ENCODE measurements around the gene ZDHHC3.

DNA sequence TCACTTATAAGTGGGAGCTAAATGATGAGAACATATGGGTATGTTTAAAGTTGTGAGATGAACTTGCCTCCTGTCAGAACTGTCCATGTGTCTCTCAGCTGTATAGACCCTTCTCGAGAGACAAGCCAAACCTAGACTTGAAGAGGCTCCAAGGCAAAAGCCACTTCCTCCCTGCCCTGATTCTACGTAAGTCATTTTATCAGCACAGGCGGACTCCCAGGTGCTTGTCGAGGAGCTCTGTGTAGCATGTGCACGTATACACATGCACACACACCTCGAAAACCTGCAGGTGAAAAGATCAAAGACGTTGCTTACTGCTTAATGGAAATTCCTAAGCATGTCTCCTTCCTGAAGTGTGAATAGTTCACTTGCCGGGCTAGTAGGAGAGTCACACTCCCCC lies 44.6 kb upstream of the ZDHHC3 start:
- TF ChIP-seq, protein P1, sequence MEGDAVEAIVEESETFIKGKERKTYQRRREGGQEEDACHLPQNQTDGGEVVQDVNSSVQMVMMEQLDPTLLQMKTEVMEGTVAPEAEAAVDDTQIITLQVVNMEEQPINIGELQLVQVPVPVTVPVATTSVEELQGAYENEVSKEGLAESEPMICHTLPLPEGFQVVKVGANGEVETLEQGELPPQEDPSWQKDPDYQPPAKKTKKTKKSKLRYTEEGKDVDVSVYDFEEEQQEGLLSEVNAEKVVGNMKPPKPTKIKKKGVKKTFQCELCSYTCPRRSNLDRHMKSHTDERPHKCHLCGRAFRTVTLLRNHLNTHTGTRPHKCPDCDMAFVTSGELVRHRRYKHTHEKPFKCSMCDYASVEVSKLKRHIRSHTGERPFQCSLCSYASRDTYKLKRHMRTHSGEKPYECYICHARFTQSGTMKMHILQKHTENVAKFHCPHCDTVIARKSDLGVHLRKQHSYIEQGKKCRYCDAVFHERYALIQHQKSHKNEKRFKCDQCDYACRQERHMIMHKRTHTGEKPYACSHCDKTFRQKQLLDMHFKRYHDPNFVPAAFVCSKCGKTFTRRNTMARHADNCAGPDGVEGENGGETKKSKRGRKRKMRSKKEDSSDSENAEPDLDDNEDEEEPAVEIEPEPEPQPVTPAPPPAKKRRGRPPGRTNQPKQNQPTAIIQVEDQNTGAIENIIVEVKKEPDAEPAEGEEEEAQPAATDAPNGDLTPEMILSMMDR (conservative IDR thresholded peaks at IDR 0.05; ENCODE audit: low read depth, low read length) = no peak
- TF ChIP-seq EZH2 (IDR thresholded peaks at IDR 0.05; ENCODE audit: borderline replicate concordance, low read depth, low read length, poor library complexity, severe bottlenecking) = no peak

Data from A673 (cell line).